HG02840 (cell line): ENCODE results near the gene PPP2R5C.

Experiments used
- ATAC-seq: cut with Tn5 transposase; IDR thresholded peaks from one replicate; pipeline ENCODE4 v1.9.1; 2021; ENCODE audit warnings: mild to moderate bottlenecking, moderate library complexity, moderate number of reproducible peaks; ENCODE audit not compliant: unreplicated experiment, low FRiP score

The PPP2R5C gene

DNA sequence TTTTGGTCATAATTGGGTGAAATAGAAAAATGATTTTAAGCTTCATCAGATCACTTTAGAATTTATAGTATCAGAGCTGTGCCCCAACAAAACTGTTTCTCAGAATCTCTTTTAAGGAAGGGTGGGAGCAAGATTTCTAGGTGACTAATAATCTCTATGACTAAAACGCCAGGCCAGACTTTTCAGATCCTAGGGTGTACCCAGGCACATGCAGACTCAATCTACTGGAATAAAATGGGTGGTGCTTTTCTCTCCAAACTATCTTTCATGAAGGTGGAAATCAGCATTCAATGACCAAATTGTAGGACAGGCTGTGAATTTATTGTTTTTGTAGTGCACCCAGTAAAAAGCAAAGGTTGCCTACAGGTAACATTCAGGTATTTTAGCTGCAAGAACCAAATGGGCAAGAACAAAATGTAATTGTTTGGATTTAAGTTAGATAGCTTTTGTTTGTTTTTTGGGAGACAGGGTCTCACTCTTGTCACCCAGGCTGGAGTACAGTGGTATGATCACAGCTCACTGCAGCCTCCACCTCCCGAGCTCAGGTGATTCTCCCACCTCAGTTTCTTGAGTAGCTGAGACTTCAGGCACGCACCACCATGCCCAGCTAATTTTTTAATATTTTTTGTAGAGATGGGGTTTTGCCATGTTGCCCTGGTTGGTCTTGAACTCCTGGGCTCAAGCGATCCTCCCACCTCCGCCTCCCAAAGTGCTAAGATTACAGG, 49.5 kb downstream of the PPP2R5C start:
- no peak for ATAC-seq

DNA sequence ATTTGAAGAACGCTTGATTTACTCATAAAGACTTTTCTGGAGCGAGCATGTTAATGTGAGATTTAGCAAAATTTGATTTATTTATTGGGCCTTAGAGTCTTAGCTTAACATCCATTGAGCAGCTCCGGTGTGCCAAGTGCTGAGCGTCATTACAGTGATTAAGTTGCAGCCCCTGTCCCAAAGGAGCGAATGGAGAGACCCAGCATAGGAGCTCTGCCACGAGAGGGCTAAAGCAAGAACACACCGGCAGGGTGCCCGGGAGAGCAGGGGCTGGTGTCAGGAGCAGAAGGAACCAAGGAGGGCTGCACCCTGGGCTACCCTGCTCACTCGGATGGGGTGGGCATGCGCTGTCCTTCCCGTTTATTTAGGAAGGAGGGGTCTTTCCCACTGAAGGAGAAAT, 50.6 kb downstream of the PPP2R5C start:
- ATAC-seq, result no peak

GRCh38 chr14:101813171-101813759, 51.8 kb downstream of the PPP2R5C start:
- no peak for ATAC-seq

DNA sequence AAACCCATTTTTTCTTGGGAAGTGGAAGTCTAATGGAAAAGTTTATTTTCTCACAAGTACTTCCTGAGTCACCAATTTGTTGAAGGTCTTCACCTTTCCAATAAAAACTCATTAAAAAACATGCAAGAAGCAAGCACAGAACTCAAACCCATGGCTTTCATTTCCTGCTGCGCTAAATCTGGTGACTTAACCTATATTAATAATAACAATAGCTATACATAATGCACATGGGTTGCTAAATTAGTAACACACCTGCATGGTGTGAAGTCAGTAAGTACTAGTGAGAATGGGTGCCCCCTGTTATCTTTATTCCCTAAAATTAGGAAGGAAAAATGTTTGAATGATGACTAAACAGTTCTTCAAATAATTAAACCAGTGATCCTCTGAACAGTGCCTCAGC, 52.3 kb downstream of the PPP2R5C start:
- ATAC-seq, result no peak

DNA sequence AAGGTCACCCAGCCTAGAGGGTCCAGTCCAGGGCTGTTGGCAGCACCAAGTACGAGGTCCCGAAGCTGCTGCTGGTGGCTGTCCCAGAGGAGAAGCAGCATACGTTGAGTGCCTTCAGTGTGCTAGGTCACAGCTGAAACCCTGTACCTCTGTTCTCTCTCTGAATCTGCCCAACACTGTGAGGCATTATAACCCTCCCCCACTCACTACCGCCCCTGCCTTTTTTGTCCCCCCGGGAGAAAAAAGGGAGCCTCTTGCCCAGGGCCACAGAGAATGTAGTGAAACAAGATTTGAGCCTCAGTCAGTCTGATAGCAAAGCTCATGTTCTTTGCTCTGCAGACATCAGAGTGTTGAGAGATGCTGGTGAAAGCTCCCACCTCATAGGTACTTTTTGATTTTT, 53.4 kb downstream of the PPP2R5C start:
- ATAC-seq, result no peak

- no peak for ATAC-seq
Observed at GRCh38 chr14:101815994-101816393, 54.5 kb downstream of the PPP2R5C start.

DNA sequence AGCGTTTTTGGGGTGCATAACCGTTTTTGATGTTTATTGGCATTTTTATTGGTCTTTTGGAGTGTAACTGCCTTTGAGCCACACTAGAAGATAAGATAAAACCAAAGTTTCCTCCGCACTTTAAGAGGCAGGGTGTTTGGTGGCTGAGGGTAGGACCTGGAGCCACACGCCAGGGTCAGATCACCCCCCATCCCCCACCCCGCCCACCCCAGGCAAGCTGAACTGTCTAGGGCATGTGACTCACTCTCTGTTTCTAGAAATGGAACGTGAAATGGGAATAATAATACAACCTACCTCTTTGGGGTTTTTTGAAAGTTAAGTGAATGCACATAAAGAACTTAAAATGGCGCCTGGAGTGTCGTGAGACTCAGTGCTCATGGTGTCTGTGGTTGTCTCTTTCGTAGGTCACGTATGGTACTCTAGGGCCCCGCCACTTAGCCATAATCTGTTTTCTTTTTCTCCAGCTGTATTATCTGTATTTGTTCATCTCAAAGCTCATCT, 56.0 kb downstream of the PPP2R5C start:
- no peak for ATAC-seq

DNA sequence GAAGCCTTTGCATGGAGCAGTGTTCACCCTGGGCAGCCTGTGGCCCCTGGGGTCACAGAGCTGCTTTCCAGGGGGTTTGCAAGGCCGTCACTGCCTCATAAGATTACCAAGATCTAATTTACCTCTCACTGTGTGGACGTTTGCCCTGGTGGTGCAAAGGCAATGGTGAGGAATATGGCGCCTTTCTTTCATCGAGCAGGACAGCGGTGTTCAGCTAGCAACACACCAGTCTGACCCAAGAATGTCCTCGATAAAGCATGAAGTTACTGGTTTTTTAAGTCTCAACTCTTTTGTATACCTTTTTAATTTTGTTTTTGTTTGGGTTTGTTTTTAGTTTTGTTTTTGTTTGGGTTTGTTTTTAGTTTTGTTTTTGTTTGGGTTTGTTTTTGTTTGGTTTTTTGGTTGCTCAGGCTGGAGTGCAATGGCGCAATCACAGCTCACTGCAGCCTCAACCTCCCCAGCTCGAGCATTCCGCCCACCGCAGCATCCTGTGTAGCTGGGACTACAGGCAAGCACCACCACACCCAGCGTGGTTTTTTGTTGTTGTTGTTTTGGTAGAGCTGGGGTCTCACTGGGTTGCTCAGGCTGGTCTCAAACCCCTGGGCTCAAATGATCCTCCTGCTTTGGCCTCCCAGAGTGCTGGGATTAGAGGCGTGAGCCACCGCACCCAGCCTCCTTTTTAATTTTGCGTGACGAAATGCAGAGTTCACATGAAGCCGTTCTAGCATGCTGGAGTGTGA, 57.9 kb downstream of the PPP2R5C start:
- ATAC-seq, result no peak

- ATAC-seq, result no peak
Observed at GRCh38 chr14:101820283-101820798, 58.8 kb downstream of the PPP2R5C start.

- no peak for ATAC-seq
Observed at GRCh38 chr14:101821528-101821927, 60.0 kb downstream of the PPP2R5C start.

- ATAC-seq, result no peak
Observed at GRCh38 chr14:101823066-101823465, 61.6 kb downstream of the PPP2R5C start.

DNA sequence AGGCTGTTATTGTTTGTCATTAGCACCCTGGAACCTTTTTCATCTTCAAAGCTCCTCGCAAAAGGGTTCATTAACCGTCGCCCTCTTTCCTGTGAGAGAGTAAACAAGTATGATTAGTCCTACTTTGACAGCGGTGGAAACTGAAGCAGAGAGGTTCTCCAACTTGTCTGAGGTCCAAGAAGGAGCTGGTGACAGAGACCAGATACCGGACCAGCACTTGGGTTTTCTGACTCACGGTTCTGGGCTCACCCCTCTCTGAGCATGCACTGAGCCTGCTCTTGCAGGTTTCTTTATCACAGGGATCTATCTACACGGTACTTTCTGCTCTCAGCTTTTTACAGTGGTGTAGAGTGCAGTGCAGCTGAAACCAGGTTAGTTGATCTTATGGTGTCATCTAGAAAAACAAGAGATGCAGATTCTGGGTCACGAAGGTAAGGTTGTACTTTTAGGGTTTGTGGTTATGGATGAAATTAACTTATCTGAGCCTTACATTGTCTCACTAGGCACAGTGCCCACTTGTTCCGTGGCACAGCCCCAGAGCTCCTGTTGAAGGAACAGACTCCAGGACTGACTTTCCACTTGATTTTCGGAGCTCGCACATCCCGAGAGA, 62.1 kb downstream of the PPP2R5C start:
- ATAC-seq, result no peak

GRCh38 chr14:101824339-101824727, 62.8 kb downstream of the PPP2R5C start:
- no peak for ATAC-seq

- ATAC-seq, result no peak
Observed at GRCh38 chr14:101825797-101826196, 64.3 kb downstream of the PPP2R5C start.

DNA sequence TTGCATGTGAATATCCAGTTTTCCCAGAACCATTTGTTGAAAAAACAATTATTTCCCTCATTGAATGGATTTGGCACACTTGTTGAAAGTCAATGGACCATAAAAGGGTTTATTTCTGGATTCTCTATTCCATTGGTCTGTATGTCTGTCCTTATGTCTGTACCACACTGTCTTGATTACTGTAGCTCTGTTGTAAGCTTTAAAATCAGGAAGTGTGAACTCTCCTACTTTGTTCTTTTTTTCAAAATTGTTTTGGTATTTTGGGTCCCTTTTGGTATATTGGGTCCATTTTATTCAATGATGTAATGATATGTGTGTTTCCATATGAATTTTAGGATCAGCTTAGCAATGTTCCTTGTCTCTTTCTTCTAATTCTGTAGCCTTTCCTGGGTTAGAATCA, 64.8 kb downstream of the PPP2R5C start:
- ATAC-seq, result no peak

DNA sequence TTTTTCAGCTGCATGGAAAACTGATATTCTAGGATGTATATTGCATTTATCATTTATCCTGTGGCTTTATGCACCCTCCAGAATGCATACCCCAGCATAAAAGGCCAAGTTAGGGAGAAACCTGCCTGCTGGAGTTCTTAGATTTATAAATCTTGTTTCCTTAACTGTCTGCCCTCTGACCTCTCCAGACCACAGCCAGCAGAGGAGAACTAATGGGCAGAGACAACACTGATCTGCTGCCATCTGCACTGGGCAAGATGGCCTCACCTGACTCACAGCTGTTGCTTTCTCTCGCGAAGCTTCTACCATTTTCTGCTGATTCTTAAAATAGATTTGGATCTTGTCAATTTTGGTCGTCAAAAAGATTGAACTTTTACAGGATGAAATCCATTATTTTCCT, 65.8 kb downstream of the PPP2R5C start:
- no peak for ATAC-seq

- no peak for ATAC-seq
Observed at GRCh38 chr14:101828046-101828445, 66.5 kb downstream of the PPP2R5C start.

GRCh38 chr14:101830271-101830670, 68.8 kb downstream of the PPP2R5C start:
- no peak for ATAC-seq

- no peak for ATAC-seq
Observed at GRCh38 chr14:101833045-101833444, 71.5 kb downstream of the PPP2R5C start.

- no peak for ATAC-seq
Observed at GRCh38 chr14:101834397-101834796, 72.9 kb downstream of the PPP2R5C start.
